ENCODE measurements around the gene FOXP3. TPM values are rescaled to one million over a fixed set of nuclear protein-coding genes. Genes with fewer than 3 reads are reported as not detected.

Gene FOXP3
- total RNA-seq, 2 experiments from 2014 or later, result 13.0 TPM

Other genes with a start within 250 kb of the FOXP3 start
- gene TFE3, start 221.4 kb downstream of the FOXP3 start, total RNA-seq, result 10 to 100 TPM; 26.7 to 29.0 TPM
- 1 to 10 TPM; 3.7 to 4.0 TPM for gene CCDC120, start 205.7 kb downstream of the FOXP3 start, total RNA-seq
- gene PRAF2, start 190.7 kb downstream of the FOXP3 start, total RNA-seq, result 10 to 100 TPM; 11.1 to 11.6 TPM
- gene WDR45, start 184.8 kb downstream of the FOXP3 start, total RNA-seq, result 10 to 100 TPM; 40.3 to 40.6 TPM
- gene GPKOW, start 141.0 kb downstream of the FOXP3 start, total RNA-seq, result 10 to 100 TPM; 21.3 to 21.4 TPM
- 1 to 10 TPM in 1 of 2 experiments, under 1 TPM in 1; 0.99 to 1.0 TPM for gene MAGIX, start 102.0 kb downstream of the FOXP3 start, total RNA-seq
- gene PLP2, start 92.8 kb downstream of the FOXP3 start, total RNA-seq, result 10 to 100 TPM; 80.2 to 86.8 TPM
- gene PRICKLE3, start 78.3 kb downstream of the FOXP3 start, total RNA-seq, result 10 to 100 TPM; 18.4 to 19.4 TPM
- 1 to 10 TPM; 2.7 TPM for gene SYP, start 64.5 kb downstream of the FOXP3 start, total RNA-seq
- gene CACNA1F, start 31.4 kb downstream of the FOXP3 start, total RNA-seq, result under 1 TPM; 0.15 to 0.21 TPM
- 10 to 100 TPM; 21.4 to 21.8 TPM for gene CCDC22, start 29.2 kb downstream of the FOXP3 start, total RNA-seq
- 1 to 10 TPM; 3.2 to 3.5 TPM for gene PPP1R3F, start 5.1 kb upstream of the FOXP3 start, total RNA-seq
- not detected for gene GAGE10, start 38.9 kb upstream of the FOXP3 start, total RNA-seq
- not detected for gene GAGE12J, start 57.3 kb upstream of the FOXP3 start, total RNA-seq
- gene GAGE13, start 66.9 kb upstream of the FOXP3 start, total RNA-seq, result not detected